GM12864 (cell line): ENCODE data around the gene IGSF21.

Source experiments
- DNase-seq: peaks from one replicate; pipeline ENCODE4 v3.0.0-alpha.2; 2011; ENCODE audit warnings: low read depth
- H3K4me3 ChIP-seq: 2 replicates; pipeline ENCODE4 v1.5.1; 2011; ENCODE audit warnings: mild to moderate bottlenecking, low read depth, low read length, control low read depth
- CTCF ChIP-seq: IDR thresholded peaks from 2 replicates; pipeline ENCODE4 v1.5.1; 2011; ENCODE audit warnings: low read depth, mild to moderate bottlenecking, moderate library complexity, low read length, control low read depth, inconsistent platforms; ENCODE audit errors: missing control alignments

IGSF21 gene

GRCh38 chr1:18290740-18291412 lies 183.3 kb downstream of the IGSF21 start:
- TF ChIP-seq CTCF: no peak
- DNase-seq: no peak
- H3K4me3 ChIP-seq: no peak overlapping the region

DNA sequence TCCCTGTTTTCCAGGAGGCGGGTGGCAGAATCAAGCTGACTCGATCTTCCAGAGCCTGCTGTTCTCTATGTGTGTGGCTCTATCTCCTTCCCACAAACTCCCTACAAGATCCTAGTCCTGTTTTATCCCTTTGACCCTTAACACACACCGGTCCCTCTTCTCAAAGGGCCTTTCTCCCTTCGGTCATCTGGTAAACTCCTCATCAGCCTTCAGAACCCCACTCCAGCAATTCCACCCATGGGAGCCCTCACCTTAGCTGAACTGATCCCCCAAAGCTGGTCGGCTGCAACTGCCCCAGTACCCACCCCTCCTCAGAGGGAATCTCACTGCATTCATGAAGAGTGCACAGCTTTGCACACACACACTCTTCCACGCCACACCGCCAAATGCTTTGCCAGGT lies 184.9 kb downstream of the IGSF21 start:
- H3K4me3 ChIP-seq: no peak overlapping the region
- TF ChIP-seq CTCF: no peak
- no peak for DNase-seq

GRCh38 chr1:18293291-18293690 lies 185.7 kb downstream of the IGSF21 start:
- no peak for DNase-seq
- no peak for TF ChIP-seq CTCF
- no peak overlapping the region for H3K4me3 ChIP-seq

GRCh38 chr1:18294437-18295176 lies 187.0 kb downstream of the IGSF21 start:
- no peak for TF ChIP-seq CTCF
- no peak for DNase-seq
- no peak overlapping the region for H3K4me3 ChIP-seq

DNA sequence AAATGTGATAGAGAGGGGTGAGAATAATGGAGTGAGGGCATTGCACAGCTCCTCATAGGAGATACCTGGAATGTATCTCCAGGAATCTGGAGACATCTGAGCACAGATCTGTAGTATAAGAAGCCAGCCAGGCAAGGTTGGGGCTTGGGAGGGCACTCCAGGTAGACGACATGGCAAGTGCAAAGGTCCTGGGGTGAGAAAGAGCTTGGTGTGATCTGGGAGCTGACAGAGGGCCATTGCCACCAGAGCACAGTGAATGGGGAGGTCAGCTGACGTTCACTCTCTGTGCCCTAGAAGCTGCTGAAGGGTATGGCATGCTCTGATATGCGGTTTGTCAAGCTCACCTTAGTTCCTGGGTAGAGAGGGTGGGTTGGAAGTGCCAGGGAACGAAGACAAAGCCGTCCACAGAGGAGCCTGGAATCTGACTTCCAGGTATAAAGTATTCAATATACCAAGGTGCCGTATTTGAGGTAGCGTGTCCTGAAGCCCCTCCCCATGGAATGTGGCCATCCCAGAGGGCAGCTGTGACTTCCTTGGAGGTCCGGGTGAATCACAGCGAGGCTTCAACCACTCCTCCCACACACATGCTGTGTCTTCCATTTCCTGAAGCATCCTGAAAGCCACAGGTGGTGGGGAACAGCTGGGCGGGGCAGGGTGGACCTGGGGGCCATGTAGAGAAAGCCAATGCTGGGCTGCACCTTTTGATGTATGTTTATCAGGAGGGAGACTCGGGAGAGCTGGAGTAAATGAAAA lies 190.5 kb downstream of the IGSF21 start:
- TF ChIP-seq CTCF: no peak
- no peak overlapping the region for H3K4me3 ChIP-seq
- no peak for DNase-seq

DNA sequence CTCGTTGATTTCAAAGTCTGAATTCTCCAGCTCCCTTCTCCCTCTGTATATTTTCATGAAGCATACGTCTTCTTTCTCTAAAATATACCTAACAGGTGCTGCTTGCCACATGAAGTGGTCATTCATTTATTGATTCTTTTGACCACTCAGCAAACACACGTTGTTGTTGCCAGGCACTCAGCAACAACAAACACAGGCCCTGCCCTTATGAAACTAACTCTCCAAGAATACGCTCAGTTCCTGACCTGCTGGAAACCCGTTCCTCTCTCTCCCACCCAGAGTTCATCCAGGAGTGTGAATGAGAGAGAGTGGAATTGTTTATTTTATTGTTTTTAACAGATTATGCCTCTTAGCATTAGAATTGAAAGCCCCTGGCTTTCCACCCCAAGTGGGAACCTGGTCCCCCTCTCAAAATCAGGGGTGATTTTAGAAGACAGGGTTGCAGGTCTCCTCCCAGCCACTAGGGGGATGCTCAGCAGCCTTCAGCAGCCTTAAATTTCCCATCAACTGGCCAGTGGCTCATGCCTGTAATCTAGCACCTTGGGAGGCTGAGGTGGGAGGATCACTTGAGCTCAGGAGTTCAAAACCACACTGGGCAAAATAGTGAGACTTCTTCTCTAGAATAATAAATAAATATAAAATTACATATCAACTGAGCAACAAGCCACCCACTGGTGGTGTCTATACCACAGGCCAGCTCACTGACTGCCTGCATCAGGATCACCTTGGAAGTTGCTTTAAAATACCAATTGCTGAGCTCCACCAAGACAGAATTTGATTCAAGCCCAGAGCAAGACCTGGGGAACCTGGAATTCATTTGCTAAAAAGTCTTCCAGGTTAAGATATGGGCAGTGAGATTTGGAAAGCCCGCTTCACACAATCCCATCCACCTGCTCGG lies 192.1 kb downstream of the IGSF21 start:
- peak; percentile 85 for TF ChIP-seq CTCF
- no peak for DNase-seq
- no peak overlapping the region for H3K4me3 ChIP-seq
